Esophagus squamous epithelium (tissue), 5 donors: ENCODE results near the gene TSPAN9. TPM values are rescaled to one million over a fixed set of nuclear protein-coding genes. Genes with fewer than 3 reads are reported as not detected.

ENCODE experiments used
- DNase-seq: peaks from one replicate; lab custom pipeline; 2025; lab: John Stamatoyannopoulos, UW
- H3K27ac ChIP-seq, 4 donors: fragments of 200-600 bp; sonication (generic); one replicate each; pipeline ENCODE4 v1.5.1; 2016 to 2019; ENCODE audit warnings: mild to moderate bottlenecking in 1 of 4
- H3K27me3 ChIP-seq, 4 donors: fragments of 200-600 bp; sonication (generic); 1 replicate in 3 of 4; 2 replicates in 1 of 4; pipeline versions ENCODE4 v1.5.1 to v1.6.0; 2017 to 2021; ENCODE audit warnings: antibody characterized with exemption in 1 of 4
- H3K36me3 ChIP-seq, 3 donors: fragments of 200-600 bp; sonication (generic); one replicate each; pipeline ENCODE4 v1.5.1; 2016 to 2019
- H3K4me1 ChIP-seq, 3 donors: fragments of 200-600 bp; sonication (generic); one replicate each; pipeline ENCODE4 v1.5.1; 2017 to 2019
- H3K4me3 ChIP-seq, 4 donors: fragments of 200-600 bp; sonication (generic); 1 replicate in 3 of 4; 2 replicates in 1 of 4; pipeline ENCODE4 v1.5.1; 2016 to 2019; ENCODE audit warnings: mild to moderate bottlenecking in 2 of 4, moderate library complexity in 1 of 4
- H3K9me3 ChIP-seq, 3 donors: fragments of 200-600 bp; sonication (generic); one replicate each; pipeline ENCODE4 v1.5.1; 2016 to 2019
- POLR2A ChIP-seq, 4 donors: fragments of 450-650 bp; IDR thresholded peaks; one replicate each; pipeline ENCODE4 v1.6.1; 2017; ENCODE audit warnings: antibody characterized with exemption in 4 of 4, mild to moderate bottlenecking in 4 of 4, moderate library complexity in 3 of 4
- WGBS, 2 donors: methylation state at CpG; one replicate each; pipeline ENCODE4 v1.1.5; 2018; 5-methylcytosine and 5-hydroxymethylcytosine counted together
- intact Hi-C: fragments of 100-400 bp; cut with DNase I; formaldehyde crosslinking; loops from one replicate; pipeline ENCODE4 v1.15.0; 2022
- total RNA-seq, 4 donors: library from RNA; depleted of rRNA; stranded (reverse); fragments of >200 nt; gene quantifications; one replicate each; pipeline ENCODE4 v1.1.0, GENCODE V29; 2016
- TF ChIP-seq, protein P1 (sequence below), 6 experiments: fragments of 450-650 bp in 4 of 6; fragments of 200-600 bp in 2 of 6; sonication (generic) in 2 of 6; IDR thresholded peaks; one replicate each; pipeline ENCODE4 v1.5.1; 2016 to 2019; ENCODE audit warnings: antibody characterized with exemption in 6 of 6, mild to moderate bottlenecking in 4 of 6, moderate library complexity in 4 of 6
- donor health status: DM: yes; HTN: yes; CAD: no.

TSPAN9 gene
- total RNA-seq, 4 donors from 2014 or later = 10.6 to 23.7 (median 17.6) TPM

DNA sequence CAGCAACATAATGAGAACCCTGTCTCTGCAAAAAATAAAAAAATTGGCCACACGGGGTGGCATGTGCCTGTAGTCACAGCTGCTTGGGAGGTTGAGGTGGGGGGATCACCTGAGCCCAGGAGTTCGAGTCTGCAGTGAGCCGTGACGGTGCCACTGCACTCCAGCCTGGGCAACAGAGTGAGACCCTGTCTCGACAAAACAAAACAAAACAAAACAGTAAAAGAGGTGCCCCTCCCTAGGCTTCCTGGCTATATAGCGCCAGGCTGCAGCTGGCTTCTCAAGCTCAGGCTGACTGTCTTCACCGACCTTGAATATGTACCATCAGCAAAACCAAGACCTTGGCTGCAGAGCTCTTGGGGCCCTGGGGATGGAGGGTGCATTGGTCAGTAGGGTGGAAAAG lies 29.4 kb downstream of the TSPAN9 start:
- no peaks in the 10 kb centered on the region for H3K36me3 ChIP-seq
- no peaks in the 10 kb centered on the region for H3K9me3 ChIP-seq
- peaks cover 10 to 65% (median 37%) of the 10 kb centered on the region in 3 donors for H3K4me1 ChIP-seq
- 60 to 79% methylated on average over 6 of the region's 7 CpGs for WGBS, 2 donors
- no peak for TF ChIP-seq POLR2A (IDR thresholded peaks at IDR 0.05)
- TF ChIP-seq, protein P1, sequence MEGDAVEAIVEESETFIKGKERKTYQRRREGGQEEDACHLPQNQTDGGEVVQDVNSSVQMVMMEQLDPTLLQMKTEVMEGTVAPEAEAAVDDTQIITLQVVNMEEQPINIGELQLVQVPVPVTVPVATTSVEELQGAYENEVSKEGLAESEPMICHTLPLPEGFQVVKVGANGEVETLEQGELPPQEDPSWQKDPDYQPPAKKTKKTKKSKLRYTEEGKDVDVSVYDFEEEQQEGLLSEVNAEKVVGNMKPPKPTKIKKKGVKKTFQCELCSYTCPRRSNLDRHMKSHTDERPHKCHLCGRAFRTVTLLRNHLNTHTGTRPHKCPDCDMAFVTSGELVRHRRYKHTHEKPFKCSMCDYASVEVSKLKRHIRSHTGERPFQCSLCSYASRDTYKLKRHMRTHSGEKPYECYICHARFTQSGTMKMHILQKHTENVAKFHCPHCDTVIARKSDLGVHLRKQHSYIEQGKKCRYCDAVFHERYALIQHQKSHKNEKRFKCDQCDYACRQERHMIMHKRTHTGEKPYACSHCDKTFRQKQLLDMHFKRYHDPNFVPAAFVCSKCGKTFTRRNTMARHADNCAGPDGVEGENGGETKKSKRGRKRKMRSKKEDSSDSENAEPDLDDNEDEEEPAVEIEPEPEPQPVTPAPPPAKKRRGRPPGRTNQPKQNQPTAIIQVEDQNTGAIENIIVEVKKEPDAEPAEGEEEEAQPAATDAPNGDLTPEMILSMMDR (IDR thresholded peaks at IDR 0.05) = no peak
- H3K4me3 ChIP-seq = no peak overlapping the region
- no peak for DNase-seq
- H3K27ac ChIP-seq = peak overlapping the region in 1 of 4 donors; percentile 5
- no peaks in the 10 kb centered on the region for H3K27me3 ChIP-seq
- intact Hi-C loops = no loop called here

GRCh38 chr12:3107071-3107583 lies 29.9 kb downstream of the TSPAN9 start:
- intact Hi-C loops = no loop called here
- peaks cover 0 to under 1% (median 0%) of the 10 kb centered on the region in 3 donors for H3K36me3 ChIP-seq
- TF ChIP-seq, protein P1 (IDR thresholded peaks at IDR 0.05) = no peak
- no peak for TF ChIP-seq POLR2A (IDR thresholded peaks at IDR 0.05)
- H3K27ac ChIP-seq = peak overlapping the region in 1 of 4 donors; percentile 5
- 59 to 69% methylated on average over 3 to 10 of the region's 14 CpGs for WGBS, 2 donors
- H3K27me3 ChIP-seq = no peaks in the 10 kb centered on the region
- peaks cover 6 to 59% (median 31%) of the 10 kb centered on the region in 3 donors for H3K4me1 ChIP-seq
- no peak overlapping the region for H3K4me3 ChIP-seq
- DNase-seq = no peak
- no peaks in the 10 kb centered on the region for H3K9me3 ChIP-seq

- Histone ChIP-seq H3K4me3 (no peak overlapping the region), H3K27ac (no peak overlapping the region)
- no peak for TF ChIP-seq POLR2A (IDR thresholded peaks at IDR 0.05)
- TF ChIP-seq, protein P1 (IDR thresholded peaks at IDR 0.05) = no peak
Observed at GRCh38 chr12:3107954-3108353, 30.8 kb downstream of the TSPAN9 start.

DNA sequence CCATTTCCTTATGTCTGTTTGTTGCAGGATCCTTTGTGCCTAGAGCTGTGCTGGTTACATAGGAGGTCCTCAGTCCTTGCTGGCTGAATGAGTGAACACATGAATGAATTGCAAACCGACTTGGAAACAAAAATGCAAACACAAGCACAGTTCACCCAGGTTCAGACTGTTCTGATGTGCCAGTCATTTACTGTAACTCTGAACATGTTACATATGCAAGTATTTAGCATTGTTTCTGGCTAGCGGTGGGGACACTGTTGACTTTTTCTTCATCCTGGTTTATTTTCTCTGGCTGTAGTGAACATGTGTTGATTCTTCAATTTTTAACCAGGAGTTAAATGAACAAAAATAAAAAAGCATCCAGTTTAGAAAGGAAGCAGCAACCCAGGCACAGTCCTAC lies 33.4 kb downstream of the TSPAN9 start:
- no peaks in the 10 kb centered on the region for H3K9me3 ChIP-seq
- H3K4me3 ChIP-seq = no peak overlapping the region
- intact Hi-C loops = no loop called here
- H3K27ac ChIP-seq = no peak overlapping the region
- H3K36me3 ChIP-seq = peaks cover 0 to 10% (median 0%) of the 10 kb centered on the region in 3 donors
- no peaks in the 10 kb centered on the region for H3K27me3 ChIP-seq
- TF ChIP-seq POLR2A (IDR thresholded peaks at IDR 0.05) = no peak
- TF ChIP-seq, protein P1 (IDR thresholded peaks at IDR 0.05) = no peak
- no peak for DNase-seq
- H3K4me1 ChIP-seq = peaks cover 0 to 25% (median 13%) of the 10 kb centered on the region in 3 donors
- WGBS, 2 donors = 46 to 53% methylated on average over 2 of the region's 2 CpGs

More at GRCh38 chr12:3107954-3108353, 30.8 kb downstream of the TSPAN9 start:
- 82 to 92% methylated on average over 3 of the region's 3 CpGs for WGBS, 2 donors
- intact Hi-C loops = no loop called here
- Histone ChIP-seq H3K9me3 (no peaks in the 10 kb centered on the region), H3K27me3 (no peaks in the 10 kb centered on the region), H3K4me1 (peaks cover 6 to 52% (median 30%) of the 10 kb centered on the region in 3 donors), H3K36me3 (peaks cover 0 to 8% (median 0%) of the 10 kb centered on the region in 3 donors)
- no peak for DNase-seq

- Histone ChIP-seq H3K36me3 (peaks cover 0 to 10% (median 0%) of the 10 kb centered on the region in 3 donors), H3K4me3 (no peak overlapping the region), H3K4me1 (peaks cover 0 to 27% (median 18%) of the 10 kb centered on the region in 3 donors), H3K27ac (no peak overlapping the region), H3K27me3 (no peaks in the 10 kb centered on the region), H3K9me3 (no peaks in the 10 kb centered on the region)
- DNase-seq = no peak
- 74 to 91% methylated on average over 8 of the region's 8 CpGs for WGBS, 2 donors
- intact Hi-C loops = no loop called here
- TF ChIP-seq, protein P1 (IDR thresholded peaks at IDR 0.05) = no peak
- TF ChIP-seq POLR2A (IDR thresholded peaks at IDR 0.05) = no peak
Observed at GRCh38 chr12:3113671-3114325, 36.6 kb downstream of the TSPAN9 start.
